Measurements from ENCODE around the gene RASGRF2.

DNA sequence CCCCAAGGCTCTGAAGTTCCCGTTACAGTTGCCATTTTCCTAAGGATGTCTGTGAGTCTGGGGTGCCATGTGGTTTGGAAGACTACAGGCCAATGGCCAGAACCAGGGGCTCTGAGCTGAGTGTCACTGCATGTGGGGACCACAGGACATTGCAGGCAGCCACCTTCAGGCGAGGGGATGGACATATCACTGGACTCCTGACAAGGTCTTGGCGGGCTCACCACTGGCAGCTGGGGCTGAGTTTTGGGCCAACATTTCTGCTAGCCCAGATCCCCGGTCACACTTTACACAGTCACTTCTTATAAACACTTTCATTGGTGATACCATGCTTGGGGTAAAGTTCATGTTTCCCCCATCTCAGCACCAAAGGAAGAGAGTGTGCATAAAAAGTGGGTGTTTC lies 109.8 kb downstream of the RASGRF2 start:
- TF ChIP-seq HLTF (IDR thresholded peaks at IDR 0.05) = no peak
- no peak for TF ChIP-seq CREB1 (IDR thresholded peaks at IDR 0.05)
- TF ChIP-seq CREB1 (CRISPR knock-in tag; IDR thresholded peaks at IDR 0.05) = no peak
- no peak for TF ChIP-seq BRD4 (IDR thresholded peaks at IDR 0.05)
- TF ChIP-seq, protein P1, sequence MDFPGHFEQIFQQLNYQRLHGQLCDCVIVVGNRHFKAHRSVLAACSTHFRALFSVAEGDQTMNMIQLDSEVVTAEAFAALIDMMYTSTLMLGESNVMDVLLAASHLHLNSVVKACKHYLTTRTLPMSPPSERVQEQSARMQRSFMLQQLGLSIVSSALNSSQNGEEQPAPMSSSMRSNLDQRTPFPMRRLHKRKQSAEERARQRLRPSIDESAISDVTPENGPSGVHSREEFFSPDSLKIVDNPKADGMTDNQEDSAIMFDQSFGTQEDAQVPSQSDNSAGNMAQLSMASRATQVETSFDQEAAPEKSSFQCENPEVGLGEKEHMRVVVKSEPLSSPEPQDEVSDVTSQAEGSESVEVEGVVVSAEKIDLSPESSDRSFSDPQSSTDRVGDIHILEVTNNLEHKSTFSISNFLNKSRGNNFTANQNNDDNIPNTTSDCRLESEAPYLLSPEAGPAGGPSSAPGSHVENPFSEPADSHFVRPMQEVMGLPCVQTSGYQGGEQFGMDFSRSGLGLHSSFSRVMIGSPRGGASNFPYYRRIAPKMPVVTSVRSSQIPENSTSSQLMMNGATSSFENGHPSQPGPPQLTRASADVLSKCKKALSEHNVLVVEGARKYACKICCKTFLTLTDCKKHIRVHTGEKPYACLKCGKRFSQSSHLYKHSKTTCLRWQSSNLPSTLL (IDR thresholded peaks at IDR 0.05) = no peak
- TF ChIP-seq, protein P2, sequence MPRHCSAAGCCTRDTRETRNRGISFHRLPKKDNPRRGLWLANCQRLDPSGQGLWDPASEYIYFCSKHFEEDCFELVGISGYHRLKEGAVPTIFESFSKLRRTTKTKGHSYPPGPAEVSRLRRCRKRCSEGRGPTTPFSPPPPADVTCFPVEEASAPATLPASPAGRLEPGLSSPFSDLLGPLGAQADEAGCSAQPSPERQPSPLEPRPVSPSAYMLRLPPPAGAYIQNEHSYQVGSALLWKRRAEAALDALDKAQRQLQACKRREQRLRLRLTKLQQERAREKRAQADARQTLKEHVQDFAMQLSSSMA (CRISPR knock-in tag; IDR thresholded peaks at IDR 0.05) = no peak
- no peak for TF ChIP-seq POLR2A (conservative IDR thresholded peaks at IDR 0.05)
- no peak for TF ChIP-seq CHD2 (IDR thresholded peaks at IDR 0.05; ENCODE audit: low read depth, low read length)
- TF ChIP-seq, protein P3, sequence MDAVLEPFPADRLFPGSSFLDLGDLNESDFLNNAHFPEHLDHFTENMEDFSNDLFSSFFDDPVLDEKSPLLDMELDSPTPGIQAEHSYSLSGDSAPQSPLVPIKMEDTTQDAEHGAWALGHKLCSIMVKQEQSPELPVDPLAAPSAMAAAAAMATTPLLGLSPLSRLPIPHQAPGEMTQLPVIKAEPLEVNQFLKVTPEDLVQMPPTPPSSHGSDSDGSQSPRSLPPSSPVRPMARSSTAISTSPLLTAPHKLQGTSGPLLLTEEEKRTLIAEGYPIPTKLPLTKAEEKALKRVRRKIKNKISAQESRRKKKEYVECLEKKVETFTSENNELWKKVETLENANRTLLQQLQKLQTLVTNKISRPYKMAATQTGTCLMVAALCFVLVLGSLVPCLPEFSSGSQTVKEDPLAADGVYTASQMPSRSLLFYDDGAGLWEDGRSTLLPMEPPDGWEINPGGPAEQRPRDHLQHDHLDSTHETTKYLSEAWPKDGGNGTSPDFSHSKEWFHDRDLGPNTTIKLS (IDR thresholded peaks at IDR 0.05; ENCODE audit: borderline replicate concordance, low read depth) = no peak
- no peak for TF ChIP-seq UBTF (IDR thresholded peaks at IDR 0.05; ENCODE audit: borderline replicate concordance in 1 of 2, low read depth in 2 of 2, low read length in 2 of 2)
- no peak for TF ChIP-seq CTBP1 (IDR thresholded peaks at IDR 0.05; ENCODE audit: borderline replicate concordance)

Data from K562 (cell line).